Activated T-cell treated with anti-CD3 and anti-CD28 coated beads, Interleukin-2, amount 50 U/mL, for 24 hours (primary cell): ENCODE data around the gene ARHGEF25.
"Not testable (repeated sequence)": the region's sequence is repeated elsewhere in the genome, so short reads cannot be mapped to it uniquely, and the experiment has no call there.

Experiments
- DNase-seq: peaks from one replicate; pipeline ENCODE4 v3.0.0-alpha.2; 2020
- H3K27ac Mint-ChIP-seq: 2 replicates; pipeline ENCODE4 v1.8.0; 2020; ENCODE audit warnings: mild to moderate bottlenecking, mixed read lengths
- H3K27me3 Mint-ChIP-seq: 2 replicates; pipeline ENCODE4 v1.8.0; 2020; ENCODE audit warnings: mixed read lengths
- H3K36me3 Mint-ChIP-seq: 2 replicates; pipeline ENCODE4 v1.8.0; 2020; ENCODE audit warnings: low read depth, mixed read lengths
- H3K4me1 Mint-ChIP-seq: 2 replicates; pipeline ENCODE4 v1.8.0; 2020; ENCODE audit warnings: low read depth, mixed read lengths
- H3K4me3 Mint-ChIP-seq: 2 replicates; pipeline ENCODE4 v1.8.0; 2020; ENCODE audit warnings: mild to moderate bottlenecking, moderate library complexity, mixed read lengths
- H3K9me3 Mint-ChIP-seq: 2 replicates; pipeline ENCODE4 v1.8.0; 2020; ENCODE audit warnings: mixed read lengths

The ARHGEF25 gene

GRCh38 chr12:57580466-57580795 is 30.8 kb upstream of the ARHGEF25 start:
- no peak overlapping the region for H3K4me3 Mint-ChIP-seq

DNA sequence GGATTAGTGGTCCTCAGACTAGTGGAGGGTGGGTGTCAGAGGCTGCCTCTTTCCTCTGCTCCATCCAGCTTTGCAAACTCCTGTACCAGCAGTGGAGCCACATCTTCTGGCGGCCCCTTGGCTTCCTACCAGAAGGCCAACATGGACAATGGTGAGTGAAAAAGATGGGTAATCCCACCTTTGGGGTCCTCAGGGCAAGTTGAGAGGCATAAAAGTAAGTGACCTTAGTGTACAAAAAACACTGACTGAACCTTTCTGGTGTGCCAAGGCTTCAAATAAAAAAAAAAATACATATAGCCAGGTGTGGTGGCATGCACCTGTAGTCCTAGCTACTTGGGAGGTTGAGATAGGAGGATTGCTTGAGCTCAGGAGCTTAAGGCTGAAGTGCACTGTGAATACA is 29.4 kb upstream of the ARHGEF25 start:
- Mint-ChIP-seq H3K4me3 (no peak overlapping the region), H3K4me1 (peaks cover 3% of the 10 kb centered on the region)

More at GRCh38 chr12:57580466-57580795, 30.8 kb upstream of the ARHGEF25 start:
- H3K36me3 Mint-ChIP-seq: no peaks in the 10 kb centered on the region
- H3K27ac Mint-ChIP-seq: no peak overlapping the region
- H3K27me3 Mint-ChIP-seq: peaks cover 3% of the 10 kb centered on the region
- peaks cover 3% of the 10 kb centered on the region for H3K4me1 Mint-ChIP-seq
- no peak for DNase-seq
- no peaks in the 10 kb centered on the region for H3K9me3 Mint-ChIP-seq

DNA sequence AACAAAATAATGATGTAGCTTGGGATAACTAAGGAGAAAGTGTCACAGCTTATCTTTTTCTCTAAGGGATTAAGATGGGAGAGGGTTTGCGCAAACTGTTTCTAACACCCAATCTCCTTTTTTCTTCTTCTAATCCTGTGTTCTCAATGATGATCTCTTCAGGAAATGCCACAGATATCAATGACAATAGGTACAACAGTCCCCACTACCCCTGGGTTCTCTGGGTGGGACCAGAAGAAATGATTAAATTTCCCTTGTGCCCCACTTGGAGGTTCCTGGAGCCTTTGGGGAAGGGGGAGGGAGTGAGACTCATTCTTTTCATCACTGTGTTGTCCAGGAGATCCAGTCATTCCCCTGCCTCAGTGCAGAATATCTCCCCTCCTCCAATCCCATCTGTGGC is 28.8 kb upstream of the ARHGEF25 start:
- DNase-seq: no peak
- Mint-ChIP-seq H3K27ac (no peak overlapping the region), H3K4me1 (peaks cover 3% of the 10 kb centered on the region), H3K4me3 (no peak overlapping the region), H3K27me3 (peaks cover 3% of the 10 kb centered on the region), H3K9me3 (no peaks in the 10 kb centered on the region), H3K36me3 (no peaks in the 10 kb centered on the region)

More for the DNA sequence above, 29.4 kb upstream of the ARHGEF25 start:
- no peak for DNase-seq
- no peaks in the 10 kb centered on the region for H3K9me3 Mint-ChIP-seq
- no peak overlapping the region for H3K27ac Mint-ChIP-seq
- H3K27me3 Mint-ChIP-seq: peaks cover 3% of the 10 kb centered on the region
- no peaks in the 10 kb centered on the region for H3K36me3 Mint-ChIP-seq

DNA sequence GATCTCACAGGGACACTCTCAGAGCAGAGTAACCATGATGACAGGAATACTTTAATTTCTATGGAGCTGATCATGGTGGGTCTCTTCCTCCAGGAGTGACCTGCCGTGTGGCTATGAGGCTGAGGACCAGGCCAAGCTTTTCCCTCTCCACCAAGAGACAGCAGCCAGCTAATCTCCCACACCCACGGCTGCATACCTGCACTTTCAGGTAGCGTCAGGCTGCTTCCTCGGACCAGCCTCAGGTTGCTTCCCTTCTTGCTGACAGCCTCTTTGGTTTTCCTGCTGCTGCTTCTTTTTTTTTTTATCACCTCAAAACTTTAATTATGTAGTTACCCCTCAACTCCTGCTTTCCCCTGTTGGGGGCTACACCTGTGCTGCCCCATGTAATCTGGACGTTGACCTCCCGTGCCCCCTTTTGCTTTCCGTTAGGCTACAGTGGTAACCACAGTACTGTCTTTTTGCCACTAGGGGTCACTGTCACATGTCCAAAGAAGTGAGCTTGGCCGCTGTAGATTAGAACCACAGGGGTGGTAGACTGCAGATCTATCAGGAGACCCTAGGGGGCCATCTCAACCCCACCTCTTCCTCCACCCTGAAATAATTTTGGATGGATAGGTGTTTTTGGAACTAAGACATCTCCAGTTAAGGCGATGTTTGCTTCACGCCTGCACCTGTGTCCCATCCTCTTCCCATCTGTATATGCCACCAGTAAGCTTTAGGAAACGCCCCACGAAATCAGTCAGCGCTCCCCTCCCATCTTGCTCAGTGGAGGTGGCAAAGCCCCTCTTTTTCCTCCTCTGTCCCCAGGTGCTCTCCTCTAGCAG is 28.0 kb upstream of the ARHGEF25 start:
- H3K27ac Mint-ChIP-seq: no peak overlapping the region

DNA sequence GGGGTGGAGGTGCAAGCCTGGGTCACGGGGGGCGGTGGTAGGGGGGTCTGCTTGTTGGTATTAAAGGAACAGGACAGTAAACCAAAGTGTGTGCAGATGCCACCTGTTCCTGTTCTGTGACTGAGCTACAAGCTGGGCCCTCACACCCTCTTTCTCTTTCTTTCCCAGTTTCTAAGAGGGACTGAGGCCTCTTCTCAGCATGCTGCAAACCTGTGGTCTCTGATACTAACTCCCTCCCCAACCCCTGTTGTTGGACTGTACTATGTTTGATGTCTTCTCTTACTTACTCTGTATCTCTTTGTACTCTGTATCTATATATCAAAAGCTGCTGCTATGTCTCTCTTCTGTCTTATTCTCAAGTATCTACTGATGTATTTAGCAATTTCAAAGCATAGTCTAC is 27.2 kb upstream of the ARHGEF25 start:
- Mint-ChIP-seq H3K27ac (no peak overlapping the region), H3K4me3 (no peak overlapping the region), H3K27me3 (peaks cover 3% of the 10 kb centered on the region), H3K4me1 (peaks cover 3% of the 10 kb centered on the region), H3K36me3 (no peaks in the 10 kb centered on the region), H3K9me3 (no peaks in the 10 kb centered on the region)
- no peak for DNase-seq

More for the DNA sequence above, 28.0 kb upstream of the ARHGEF25 start:
- Mint-ChIP-seq H3K9me3 (no peaks in the 10 kb centered on the region), H3K4me3 (no peak overlapping the region), H3K27me3 (peaks cover 3% of the 10 kb centered on the region), H3K4me1 (peaks cover 3% of the 10 kb centered on the region), H3K36me3 (no peaks in the 10 kb centered on the region)
- DNase-seq: peak; percentile 57

GRCh38 chr12:57584690-57585089 is 26.5 kb upstream of the ARHGEF25 start:
- no peak for DNase-seq
- Mint-ChIP-seq H3K27me3 (peaks cover 3% of the 10 kb centered on the region), H3K4me1 (peaks cover 3% of the 10 kb centered on the region), H3K4me3 (no peak overlapping the region), H3K9me3 (no peaks in the 10 kb centered on the region), H3K27ac (no peak overlapping the region), H3K36me3 (no peaks in the 10 kb centered on the region)

- Mint-ChIP-seq H3K4me3 (no peak overlapping the region), H3K27ac (no peak overlapping the region), H3K27me3 (peaks cover 3% of the 10 kb centered on the region), H3K36me3 (no peaks in the 10 kb centered on the region), H3K4me1 (peaks cover 3% of the 10 kb centered on the region), H3K9me3 (no peaks in the 10 kb centered on the region)
- DNase-seq: no peak
Measured at GRCh38 chr12:57585156-57585555, 26.1 kb upstream of the ARHGEF25 start.

- Mint-ChIP-seq H3K27ac (no peak overlapping the region), H3K4me1 (peaks cover 10% of the 10 kb centered on the region), H3K27me3 (peaks cover 3% of the 10 kb centered on the region), H3K9me3 (no peaks in the 10 kb centered on the region), H3K4me3 (no peak overlapping the region), H3K36me3 (peaks cover 1% of the 10 kb centered on the region)
- no peak for DNase-seq
Measured at GRCh38 chr12:57586128-57586527, 25.1 kb upstream of the ARHGEF25 start.

- Mint-ChIP-seq H3K27me3 (peaks cover 3% of the 10 kb centered on the region), H3K4me1 (peaks cover 15% of the 10 kb centered on the region), H3K4me3 (no peak overlapping the region)
Measured at GRCh38 chr12:57586832-57587429, 24.3 kb upstream of the ARHGEF25 start.

GRCh38 chr12:57588951-57589610 is 22.2 kb upstream of the ARHGEF25 start:
- H3K4me3 Mint-ChIP-seq, DNase-seq, H3K27me3 Mint-ChIP-seq, H3K9me3 Mint-ChIP-seq, H3K36me3 Mint-ChIP-seq, H3K27ac Mint-ChIP-seq: not testable (repeated sequence)
- H3K4me1 Mint-ChIP-seq: peaks cover 27% of the 10 kb centered on the region

More at GRCh38 chr12:57586832-57587429, 24.3 kb upstream of the ARHGEF25 start:
- no peaks in the 10 kb centered on the region for H3K9me3 Mint-ChIP-seq
- no peak overlapping the region for H3K27ac Mint-ChIP-seq
- DNase-seq: no peak
- peaks cover 5% of the 10 kb centered on the region for H3K36me3 Mint-ChIP-seq

DNA sequence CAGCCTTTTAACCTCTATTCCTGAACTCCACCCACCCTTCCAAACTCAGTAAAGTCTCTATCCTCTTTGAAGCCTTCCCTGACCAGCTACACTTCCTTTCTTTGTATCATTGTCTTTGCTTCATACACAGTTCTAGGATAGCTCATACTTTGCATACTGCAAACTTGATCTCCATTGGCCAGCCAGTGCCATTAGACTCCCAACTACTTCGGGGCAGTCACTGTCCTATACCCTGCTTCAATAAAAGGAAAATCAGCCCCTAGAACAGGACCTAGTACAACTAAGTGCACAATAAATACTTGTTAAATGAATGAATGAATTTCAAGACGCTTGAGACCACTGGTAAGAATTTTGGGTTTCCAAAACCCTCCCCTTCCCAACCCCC is 20.8 kb upstream of the ARHGEF25 start:
- DNase-seq: no peak
- Mint-ChIP-seq H3K9me3 (no peaks in the 10 kb centered on the region), H3K4me1 (peaks cover 28% of the 10 kb centered on the region), H3K36me3 (peaks cover 20% of the 10 kb centered on the region), H3K27ac (peak overlapping the region; percentile 86), H3K27me3 (no peaks in the 10 kb centered on the region), H3K4me3 (peak overlapping the region; percentile 87)

GRCh38 chr12:57590864-57591781 is 20.1 kb upstream of the ARHGEF25 start, which contains the start of gene PIP4K2C:
PIP4K2C (plus strand) TSS chr12:57591192; CDS start chr12:57591290, 98 bp downstream.
- DNase-seq: peak; percentile 87
- no peaks in the 10 kb centered on the region for H3K9me3 Mint-ChIP-seq
- H3K27me3 Mint-ChIP-seq: no peaks in the 10 kb centered on the region
- H3K27ac Mint-ChIP-seq: peak within 1 kb of the TSS; percentile 86
- H3K36me3 Mint-ChIP-seq: peaks cover 26% of the 10 kb centered on the region
- H3K4me3 Mint-ChIP-seq: peak within 1 kb of the TSS; percentile 87
- H3K4me1 Mint-ChIP-seq: peaks cover 28% of the 10 kb centered on the region

DNA sequence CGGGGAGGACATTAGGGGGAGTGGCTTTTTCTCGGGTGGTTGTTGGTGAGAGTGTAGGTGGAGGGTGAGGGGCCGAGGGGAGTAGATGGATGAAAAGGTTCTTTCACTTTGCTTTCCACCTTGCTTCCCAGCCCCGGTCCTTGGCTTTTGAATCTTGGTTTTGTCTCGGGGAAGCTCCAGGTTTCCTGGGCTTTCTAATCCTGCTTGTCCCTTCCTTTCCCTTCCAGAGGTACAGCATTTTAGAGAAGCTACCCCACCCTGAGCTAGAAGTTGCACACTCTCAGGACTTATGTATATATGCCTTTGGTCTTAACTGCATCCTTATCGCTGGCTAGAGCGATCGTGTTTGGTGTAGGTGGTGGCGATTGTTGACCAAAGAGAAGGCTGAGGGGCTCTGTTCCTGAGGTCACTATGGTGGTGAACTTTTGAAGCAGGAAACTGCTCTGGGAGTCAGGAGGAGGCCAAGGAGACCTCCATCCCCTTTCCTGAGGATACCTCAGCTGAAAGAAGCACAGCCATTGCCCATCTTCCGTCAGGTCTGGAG is 19.4 kb upstream of the ARHGEF25 start:
- H3K27ac Mint-ChIP-seq: peak overlapping the region; percentile 84
- peaks cover 28% of the 10 kb centered on the region for H3K4me1 Mint-ChIP-seq
- DNase-seq: no peak
- H3K27me3 Mint-ChIP-seq: no peaks in the 10 kb centered on the region
- H3K9me3 Mint-ChIP-seq: no peaks in the 10 kb centered on the region
- H3K36me3 Mint-ChIP-seq: peaks cover 32% of the 10 kb centered on the region
- peak overlapping the region; percentile 87 for H3K4me3 Mint-ChIP-seq
